Breast epithelium (tissue), 4 donors: ENCODE measurements around the gene KCNK7. TPM values are rescaled to one million over a fixed set of nuclear protein-coding genes. Genes with fewer than 3 reads are reported as not detected.

Source experiments
- DNase-seq, 2 donors: peaks; one replicate each; pipeline ENCODE4 v3.0.0-alpha.2; 2019; ENCODE audit warnings: low spot score in 2 of 2
- H3K27ac ChIP-seq, 2 donors: fragments of 200-600 bp; sonication (generic) in 1 of 2; one replicate each; pipeline ENCODE4 v1.5.1; 2016 to 2019; ENCODE audit warnings: mild to moderate bottlenecking in 1 of 2
- H3K27me3 ChIP-seq, 2 donors: fragments of 200-600 bp; sonication (generic) in 1 of 2; one replicate each; pipeline versions ENCODE4 v1.5.1 to v1.6.0; 2017 to 2019; ENCODE audit warnings: control low read depth in 1 of 2, mild to moderate bottlenecking in 1 of 2
- H3K36me3 ChIP-seq: fragments of 200-600 bp; one replicate; pipeline ENCODE4 v1.5.1; 2019
- H3K4me1 ChIP-seq, 2 donors: fragments of 200-600 bp; sonication (generic); one replicate each; pipeline ENCODE4 v1.5.1; 2016 to 2019; ENCODE audit warnings: control low read depth in 1 of 2
- H3K4me3 ChIP-seq, 3 donors: fragments of 200-600 bp; sonication (generic); 1 replicate in 2 of 3; 2 replicates in 1 of 3; pipeline ENCODE4 v1.5.1; 2016 to 2019; ENCODE audit warnings: mild to moderate bottlenecking in 3 of 3, moderate library complexity in 2 of 3
- H3K9me3 ChIP-seq, 2 donors: fragments of 200-600 bp; sonication (generic) in 1 of 2; one replicate each; pipeline ENCODE4 v1.5.1; 2016 to 2019; ENCODE audit warnings: control low read depth in 1 of 2
- CTCF ChIP-seq, 3 donors: fragments of 450-650 bp; IDR thresholded peaks; one replicate each; pipeline ENCODE4 v1.5.1; 2016 to 2017; ENCODE audit warnings: antibody characterized with exemption in 3 of 3, mild to moderate bottlenecking in 3 of 3, moderate library complexity in 3 of 3
- POLR2A ChIP-seq: fragments of 450-650 bp; IDR thresholded peaks from one replicate; pipeline ENCODE4 v1.6.1; 2016; ENCODE audit warnings: antibody characterized with exemption, mild to moderate bottlenecking, moderate library complexity
- POLR2AphosphoS5 ChIP-seq, 3 donors: sonication (generic); formaldehyde crosslinking; IDR thresholded peaks; one replicate each; pipeline ENCODE4 v1.6.1; 2017; ENCODE audit warnings: antibody characterized with exemption in 3 of 3
- intact Hi-C: fragments of 100-400 bp; cut with DNase I; formaldehyde crosslinking; loops from one replicate; pipeline ENCODE4 v1.15.1; 2023; ENCODE audit warnings: low total_unique reads
- total RNA-seq, 3 donors: library from RNA; depleted of rRNA; stranded (reverse); fragments of >200 nt; gene quantifications; one replicate each; pipeline ENCODE4 v1.1.0, GENCODE V29; 2016

The KCNK7 gene
- total RNA-seq, 3 donors from 2014 or later = 0.33 to 2.2 (median 0.80) TPM

- DNase-seq = no peak
- H3K4me1 ChIP-seq = no peaks in the 10 kb centered on the region
- H3K27ac ChIP-seq = peak overlapping the region in 1 of 2 donors; percentile 56
- H3K36me3 ChIP-seq = no peaks in the 10 kb centered on the region
- no peak for TF ChIP-seq CTCF (IDR thresholded peaks at IDR 0.05)
- TF ChIP-seq POLR2A = no peak
- TF ChIP-seq POLR2AphosphoS5 (IDR thresholded peaks at IDR 0.05) = no peak
- no peaks in the 10 kb centered on the region for H3K9me3 ChIP-seq
- no peaks in the 10 kb centered on the region for H3K27me3 ChIP-seq
- H3K4me3 ChIP-seq = no peak overlapping the region
- intact Hi-C loops = loop anchor here (5.0 kb wide), 1 partner anchor 44 kb away; no protein-coding TSS in a partner anchor
These were observed 8.9 kb downstream of the KCNK7 start for GRCh38 chr11:65586676-65587075.

GRCh38 chr11:65586247-65586630 is 9.4 kb downstream of the KCNK7 start:
- Histone ChIP-seq H3K27ac (peak overlapping the region in 1 of 2 donors; percentile 56), H3K4me3 (no peak overlapping the region), H3K36me3 (no peaks in the 10 kb centered on the region)

GRCh38 chr11:65585396-65586246 is 10.0 kb downstream of the KCNK7 start:
- H3K9me3 ChIP-seq = no peaks in the 10 kb centered on the region
- H3K4me1 ChIP-seq = no peaks in the 10 kb centered on the region
- H3K27me3 ChIP-seq = no peaks in the 10 kb centered on the region
- H3K4me3 ChIP-seq = no peak overlapping the region
- intact Hi-C loops = loop anchor here (5.0 kb wide), 1 partner anchor 43 kb away; no protein-coding TSS in a partner anchor
- H3K36me3 ChIP-seq = no peaks in the 10 kb centered on the region
- DNase-seq = no peak
- H3K27ac ChIP-seq = no peak overlapping the region
- no peak for TF ChIP-seq POLR2A
- no peak for TF ChIP-seq POLR2AphosphoS5 (IDR thresholded peaks at IDR 0.05)
- no peak for TF ChIP-seq CTCF (IDR thresholded peaks at IDR 0.05)

More at GRCh38 chr11:65586247-65586630, 9.4 kb downstream of the KCNK7 start:
- DNase-seq = no peak
- Histone ChIP-seq H3K9me3 (no peaks in the 10 kb centered on the region), H3K4me1 (no peaks in the 10 kb centered on the region), H3K27me3 (no peaks in the 10 kb centered on the region)
- TF ChIP-seq POLR2A (no peak), POLR2AphosphoS5 (IDR thresholded peaks at IDR 0.05) (no peak), CTCF (IDR thresholded peaks at IDR 0.05) (no peak)
- intact Hi-C loops = loop anchor here (5.0 kb wide), 1 partner anchor 44 kb away; no protein-coding TSS in a partner anchor

GRCh38 chr11:65584723-65585171 is 10.9 kb downstream of the KCNK7 start:
- Histone ChIP-seq H3K36me3 (no peaks in the 10 kb centered on the region), H3K4me1 (no peaks in the 10 kb centered on the region), H3K27me3 (no peaks in the 10 kb centered on the region), H3K9me3 (no peaks in the 10 kb centered on the region), H3K27ac (no peak overlapping the region), H3K4me3 (no peak overlapping the region)
- DNase-seq = no peak
- TF ChIP-seq CTCF (IDR thresholded peaks at IDR 0.05) = no peak
- TF ChIP-seq POLR2AphosphoS5 (IDR thresholded peaks at IDR 0.05) = no peak
- TF ChIP-seq POLR2A = no peak
- intact Hi-C loops = loop anchor here (5.0 kb wide), 1 partner anchor 42 kb away; no protein-coding TSS in a partner anchor

- Histone ChIP-seq H3K4me1 (no peaks in the 10 kb centered on the region), H3K9me3 (no peaks in the 10 kb centered on the region), H3K27ac (no peak overlapping the region), H3K4me3 (no peak overlapping the region), H3K27me3 (no peaks in the 10 kb centered on the region), H3K36me3 (no peaks in the 10 kb centered on the region)
- intact Hi-C loops = no loop called here
- TF ChIP-seq POLR2AphosphoS5 (IDR thresholded peaks at IDR 0.05) (no peak), POLR2A (no peak), CTCF (IDR thresholded peaks at IDR 0.05) (no peak)
- DNase-seq = no peak
These were observed 11.5 kb downstream of the KCNK7 start for GRCh38 chr11:65584106-65584505.
